AG09309 (cell line): ENCODE results near the gene RDH16.
"Not testable (repeated sequence)": the region's sequence is repeated elsewhere in the genome, so short reads cannot be mapped to it uniquely, and the experiment has no call there.

ENCODE experiments used
- DNase-seq: peaks from one replicate; pipeline ENCODE4 v3.0.0-alpha.2; 2010; ENCODE audit warnings: low read depth
- H3K4me3 ChIP-seq: 2 replicates; pipeline ENCODE4 v1.5.1; 2011; ENCODE audit warnings: mild to moderate bottlenecking, low read depth, low read length, moderate library complexity; ENCODE audit not compliant: control insufficient read depth
- TF ChIP-seq, protein P1 (sequence below): IDR thresholded peaks from 2 replicates; pipeline ENCODE4 v1.5.1; 2011; ENCODE audit warnings: mild to moderate bottlenecking, low read depth, low read length, inconsistent platforms; ENCODE audit not compliant: insufficient read depth, control insufficient read depth; ENCODE audit errors: missing control alignments

Gene RDH16

DNA sequence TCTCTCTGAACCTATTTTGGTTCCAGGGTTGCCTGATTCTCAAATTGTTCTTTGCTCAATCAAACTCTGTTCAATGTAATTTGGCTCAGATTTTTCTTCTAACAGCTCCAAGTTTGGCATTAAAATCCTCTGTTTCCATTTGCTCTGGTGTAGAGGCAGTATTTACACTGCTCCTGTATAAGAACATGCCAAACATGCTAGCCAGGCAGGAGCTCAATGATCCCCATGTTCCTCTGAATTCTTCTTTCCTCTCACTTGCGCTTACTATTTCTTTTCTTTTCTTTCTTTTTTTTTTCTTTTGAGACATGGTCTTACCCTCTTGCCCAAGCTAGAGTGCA, 40.4 kb downstream of the RDH16 start:
- TF ChIP-seq, protein P1, sequence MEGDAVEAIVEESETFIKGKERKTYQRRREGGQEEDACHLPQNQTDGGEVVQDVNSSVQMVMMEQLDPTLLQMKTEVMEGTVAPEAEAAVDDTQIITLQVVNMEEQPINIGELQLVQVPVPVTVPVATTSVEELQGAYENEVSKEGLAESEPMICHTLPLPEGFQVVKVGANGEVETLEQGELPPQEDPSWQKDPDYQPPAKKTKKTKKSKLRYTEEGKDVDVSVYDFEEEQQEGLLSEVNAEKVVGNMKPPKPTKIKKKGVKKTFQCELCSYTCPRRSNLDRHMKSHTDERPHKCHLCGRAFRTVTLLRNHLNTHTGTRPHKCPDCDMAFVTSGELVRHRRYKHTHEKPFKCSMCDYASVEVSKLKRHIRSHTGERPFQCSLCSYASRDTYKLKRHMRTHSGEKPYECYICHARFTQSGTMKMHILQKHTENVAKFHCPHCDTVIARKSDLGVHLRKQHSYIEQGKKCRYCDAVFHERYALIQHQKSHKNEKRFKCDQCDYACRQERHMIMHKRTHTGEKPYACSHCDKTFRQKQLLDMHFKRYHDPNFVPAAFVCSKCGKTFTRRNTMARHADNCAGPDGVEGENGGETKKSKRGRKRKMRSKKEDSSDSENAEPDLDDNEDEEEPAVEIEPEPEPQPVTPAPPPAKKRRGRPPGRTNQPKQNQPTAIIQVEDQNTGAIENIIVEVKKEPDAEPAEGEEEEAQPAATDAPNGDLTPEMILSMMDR = no peak
- no peak overlapping the region for H3K4me3 ChIP-seq
- no peak for DNase-seq

DNA sequence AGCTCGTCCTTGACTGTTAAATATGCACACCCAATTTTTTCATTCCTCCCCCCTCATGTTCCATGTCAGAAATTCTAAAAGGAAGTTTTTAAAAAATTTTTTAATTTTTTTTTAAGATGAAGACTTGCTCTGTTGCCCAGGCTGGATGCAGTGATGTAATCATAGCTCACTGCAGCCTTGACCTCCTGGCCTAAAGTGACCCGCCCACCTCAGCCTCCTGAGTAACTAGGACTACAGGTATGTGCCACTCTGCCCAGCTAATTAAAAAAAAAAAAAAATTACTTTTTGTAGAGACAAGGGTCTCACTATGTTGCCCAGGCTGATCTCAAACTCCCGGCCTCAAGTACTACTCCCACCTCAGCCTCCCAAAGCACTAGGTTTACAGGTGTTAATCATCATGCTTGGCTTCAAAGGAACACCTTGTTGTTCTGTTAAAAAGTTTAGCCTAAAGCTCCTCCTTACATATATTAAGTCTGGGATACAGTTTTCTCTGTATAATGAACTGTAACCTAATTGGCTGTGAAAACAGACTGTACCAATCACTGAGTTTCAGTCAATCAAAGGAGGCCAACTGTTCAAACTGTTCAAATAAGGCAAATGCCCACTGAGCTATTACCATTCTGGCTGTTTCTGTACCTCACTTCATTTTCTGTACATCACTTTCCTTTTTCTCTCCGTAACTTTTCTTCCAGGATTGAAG, 41.0 kb downstream of the RDH16 start:
- H3K4me3 ChIP-seq = no peak overlapping the region
- DNase-seq = no peak
- TF ChIP-seq, protein P1 = no peak

DNA sequence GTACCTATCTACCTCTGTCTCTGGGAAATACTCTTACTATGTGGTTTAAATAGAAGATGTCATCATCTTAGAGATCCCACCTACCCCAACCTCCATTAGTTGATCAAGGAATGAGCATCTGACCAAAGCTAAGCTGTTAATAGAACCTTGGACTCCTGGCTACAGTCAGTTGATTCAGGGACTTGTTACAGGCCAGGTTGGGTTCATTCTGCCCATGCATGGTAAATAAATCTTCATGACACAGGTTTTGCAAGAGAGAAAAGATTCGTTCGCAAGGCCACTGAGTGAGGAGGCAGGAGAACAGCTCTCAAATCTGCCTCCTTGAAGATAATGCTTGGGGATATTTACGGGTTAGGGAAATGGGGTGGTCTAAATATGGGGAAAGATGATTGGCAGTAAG, 42.7 kb downstream of the RDH16 start:
- DNase-seq = no peak
- H3K4me3 ChIP-seq = no peak overlapping the region
- TF ChIP-seq, protein P1 = no peak

DNA sequence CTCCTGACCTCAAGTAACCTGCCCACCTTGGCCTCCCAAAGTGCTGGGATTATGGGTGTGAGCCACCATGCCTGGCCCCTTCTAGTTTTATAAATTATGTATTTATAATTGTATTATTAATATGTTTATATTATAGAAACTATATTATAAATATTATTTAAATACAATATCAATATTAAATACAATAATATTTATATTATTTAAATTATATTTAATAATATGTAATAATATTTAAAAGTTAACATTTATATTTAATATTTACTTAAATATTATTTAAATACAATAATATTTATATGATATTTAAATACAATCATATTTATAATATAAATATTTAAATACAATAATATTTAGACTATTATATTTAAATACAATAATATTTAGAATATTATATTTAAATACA, 43.2 kb downstream of the RDH16 start:
- no peak overlapping the region for H3K4me3 ChIP-seq
- TF ChIP-seq, protein P1 = no peak

DNA sequence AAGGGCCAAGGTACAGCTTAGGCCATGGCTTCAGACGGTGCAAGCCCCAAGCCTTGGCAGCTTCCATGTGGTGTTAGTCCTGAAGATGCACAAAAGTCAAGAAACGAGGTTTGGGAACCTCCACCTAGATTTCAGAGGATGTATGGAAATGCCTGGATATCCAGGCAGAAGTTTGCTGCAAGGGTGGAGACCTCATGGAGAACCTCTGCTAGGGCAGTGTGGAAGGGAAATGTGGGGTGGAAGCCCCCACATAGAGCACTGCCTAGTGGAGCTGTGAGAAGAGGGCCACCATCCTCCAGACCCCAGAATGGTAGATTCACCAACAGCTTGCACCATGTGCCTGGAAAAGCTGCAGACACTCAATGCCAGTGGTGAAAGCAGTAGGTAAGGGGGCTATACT, 48.0 kb downstream of the RDH16 start:
- DNase-seq, H3K4me3 ChIP-seq: not testable (repeated sequence)

More for the DNA sequence above, 43.2 kb downstream of the RDH16 start:
- DNase-seq = no peak

DNA sequence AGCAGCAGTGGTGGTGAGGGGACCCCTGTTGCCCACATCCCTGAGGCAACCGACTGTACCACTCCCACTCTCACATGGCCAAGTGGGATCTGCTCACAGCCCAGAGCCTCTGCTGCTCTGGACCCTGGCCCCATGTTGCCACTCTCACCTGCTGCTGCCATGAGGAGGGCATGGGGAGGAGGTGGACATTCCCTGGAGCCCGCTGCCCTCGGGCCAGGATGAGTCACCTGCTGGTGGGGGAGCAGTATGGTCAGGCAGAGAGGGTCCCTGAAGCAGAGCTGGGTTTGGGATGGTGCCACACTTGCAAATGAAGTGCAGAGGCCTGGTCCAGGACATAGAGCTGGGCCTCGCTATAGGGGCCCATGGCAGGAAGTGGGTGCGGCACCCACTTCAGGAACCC, 49.3 kb downstream of the RDH16 start:
- TF ChIP-seq, protein P1 = no peak
- H3K4me3 ChIP-seq = no peak overlapping the region
- no peak for DNase-seq

DNA sequence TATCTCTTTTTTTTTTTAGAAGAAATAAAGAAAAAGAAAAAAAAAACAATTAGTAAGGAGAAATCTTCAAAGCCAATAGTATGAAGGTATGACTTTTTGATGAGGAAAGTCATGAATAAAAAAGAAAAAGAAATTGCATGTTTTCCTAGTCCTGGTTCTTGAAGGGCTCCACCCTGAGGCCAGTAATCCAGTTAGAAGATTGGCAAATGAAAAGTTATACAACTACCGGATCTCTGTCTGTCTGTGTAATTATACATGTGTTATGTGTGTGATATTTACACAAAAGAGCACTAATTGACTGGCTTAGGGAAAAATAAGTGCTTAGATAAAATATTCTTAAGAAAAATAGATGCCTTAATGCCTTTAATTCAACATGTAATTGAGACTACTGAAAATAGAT, 51.6 kb downstream of the RDH16 start:
- DNase-seq = no peak
- TF ChIP-seq, protein P1 = no peak
- H3K4me3 ChIP-seq = no peak overlapping the region
